Stomach (tissue), 9 donors: ENCODE data around the gene MYO16. TPM values are rescaled to one million over a fixed set of nuclear protein-coding genes. Genes with fewer than 3 reads are reported as not detected.

ENCODE experiments used
- DNase-seq, 2 donors: peaks; one replicate each; pipeline versions ENCODE4 v3.0.0 to v3.0.0-alpha.2; 2013 to 2019
- H3K27ac ChIP-seq, 5 donors: fragments of 200-600 bp in 4 of 5; sonication (generic) in 4 of 5; one replicate each; pipeline ENCODE4 v1.5.1; 2013 to 2019; ENCODE audit warnings: mild to moderate bottlenecking in 1 of 5, moderate library complexity in 1 of 5
- H3K27me3 ChIP-seq, 3 donors: fragments of 200-600 bp; sonication (generic); one replicate each; pipeline ENCODE4 v1.5.1; 2017 to 2019; ENCODE audit warnings: mixed run types in 1 of 3
- H3K36me3 ChIP-seq, 4 donors: fragments of 200-600 bp; sonication (generic); 1 replicate in 3 of 4; 2 replicates in 1 of 4; pipeline ENCODE4 v1.5.1; 2016 to 2019
- H3K4me1 ChIP-seq, 4 donors: fragments of 200-600 bp; sonication (generic); one replicate each; pipeline ENCODE4 v1.5.1; 2016 to 2019
- H3K4me3 ChIP-seq, 4 donors: fragments of 200-600 bp; sonication (generic) in 3 of 4; one replicate each; pipeline ENCODE4 v1.5.1; 2016 to 2019; ENCODE audit warnings: mild to moderate bottlenecking in 1 of 4
- H3K9me3 ChIP-seq, 4 donors: fragments of 200-600 bp; sonication (generic); one replicate each; pipeline ENCODE4 v1.5.1; 2016 to 2019
- EP300 ChIP-seq: sonication (generic); formaldehyde crosslinking; IDR thresholded peaks from one replicate; pipeline ENCODE4 v1.6.1; 2017; ENCODE audit warnings: antibody characterized with exemption
- POLR2A ChIP-seq, 4 donors: fragments of 450-650 bp; IDR thresholded peaks; one replicate each; pipeline ENCODE4 v1.6.1; 2016; ENCODE audit warnings: antibody characterized with exemption in 4 of 4, control low read depth in 2 of 4, mild to moderate bottlenecking in 1 of 4, moderate library complexity in 1 of 4
- POLR2AphosphoS5 ChIP-seq, 3 donors: sonication (generic); formaldehyde crosslinking; IDR thresholded peaks; one replicate each; pipeline ENCODE4 v1.6.1; 2016; ENCODE audit warnings: antibody characterized with exemption in 3 of 3
- WGBS, 5 donors: extraction: QIAGEN DNeasy Blood & Tissue Kit in 3 of 5; methylation state at CpG; one replicate each; pipeline versions ENCODE4 v1.1.5 to v1.1.7; 2013 to 2018; 5-methylcytosine and 5-hydroxymethylcytosine counted together
- intact Hi-C: fragments of 100-400 bp; cut with DNase I; formaldehyde crosslinking; loops from one replicate; pipeline ENCODE4 v1.15.1; 2023; ENCODE audit warnings: low total_unique reads
- polyA plus RNA-seq, 3 donors: library from polyadenylated mRNA; stranded (reverse); fragments of 200-250 nt; gene quantifications; one replicate each; pipeline ENCODE4 v1.2.3, GENCODE V29; 2013
- total RNA-seq, 5 donors: library from RNA; depleted of rRNA; stranded (reverse); fragments of >200 nt; gene quantifications; one replicate each; pipeline versions ENCODE4 v1.1.0 to v1.2.3, GENCODE V29; 2014 to 2016
- TF ChIP-seq, protein P1 (sequence below), 7 experiments: fragments of 450-650 bp in 4 of 7; fragments of 200-600 bp in 3 of 7; sonication (generic) in 3 of 7; IDR thresholded peaks; one replicate each; pipeline ENCODE4 v1.5.1; 2016 to 2019; ENCODE audit warnings: antibody characterized with exemption in 7 of 7, control low read depth in 2 of 7, mild to moderate bottlenecking in 1 of 7
- donor health status: healthy with polysubstance abuse.
- donor health status: Bipolar disorder and iron deficiency.
- donor health status: healthy.

The MYO16 gene
- total and polyA plus RNA-seq, 8 donors: under 0.01 to 1.8 (median 0.15) TPM; not detected in 3

DNA sequence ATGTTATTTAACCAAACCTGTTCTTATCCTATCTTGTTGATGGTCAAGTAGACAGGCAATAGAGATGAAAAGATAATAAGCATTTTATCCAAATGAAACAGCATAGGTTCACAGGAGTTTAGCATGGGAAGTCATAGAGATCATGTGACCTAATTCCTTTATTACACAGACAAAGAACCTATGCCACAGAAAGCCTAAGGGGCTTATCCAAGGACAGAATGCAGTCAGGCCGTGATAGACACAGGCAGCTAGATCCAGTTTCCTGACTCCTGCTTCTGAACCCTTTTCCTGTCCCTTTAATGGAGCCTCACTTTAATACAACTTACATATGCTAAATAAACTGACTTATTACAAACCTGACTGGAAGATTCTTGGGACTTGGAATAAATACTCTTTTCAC is 624.9 kb downstream of the MYO16 start:
- no peak for DNase-seq
- no peak overlapping the region for H3K4me3 ChIP-seq
- H3K27ac ChIP-seq: no peak overlapping the region
- no peaks in the 10 kb centered on the region for H3K4me1 ChIP-seq
- TF ChIP-seq POLR2A (IDR thresholded peaks at IDR 0.05) (no peak), POLR2AphosphoS5 (IDR thresholded peaks at IDR 0.05) (no peak), EP300 (no peak)
- TF ChIP-seq, protein P1, sequence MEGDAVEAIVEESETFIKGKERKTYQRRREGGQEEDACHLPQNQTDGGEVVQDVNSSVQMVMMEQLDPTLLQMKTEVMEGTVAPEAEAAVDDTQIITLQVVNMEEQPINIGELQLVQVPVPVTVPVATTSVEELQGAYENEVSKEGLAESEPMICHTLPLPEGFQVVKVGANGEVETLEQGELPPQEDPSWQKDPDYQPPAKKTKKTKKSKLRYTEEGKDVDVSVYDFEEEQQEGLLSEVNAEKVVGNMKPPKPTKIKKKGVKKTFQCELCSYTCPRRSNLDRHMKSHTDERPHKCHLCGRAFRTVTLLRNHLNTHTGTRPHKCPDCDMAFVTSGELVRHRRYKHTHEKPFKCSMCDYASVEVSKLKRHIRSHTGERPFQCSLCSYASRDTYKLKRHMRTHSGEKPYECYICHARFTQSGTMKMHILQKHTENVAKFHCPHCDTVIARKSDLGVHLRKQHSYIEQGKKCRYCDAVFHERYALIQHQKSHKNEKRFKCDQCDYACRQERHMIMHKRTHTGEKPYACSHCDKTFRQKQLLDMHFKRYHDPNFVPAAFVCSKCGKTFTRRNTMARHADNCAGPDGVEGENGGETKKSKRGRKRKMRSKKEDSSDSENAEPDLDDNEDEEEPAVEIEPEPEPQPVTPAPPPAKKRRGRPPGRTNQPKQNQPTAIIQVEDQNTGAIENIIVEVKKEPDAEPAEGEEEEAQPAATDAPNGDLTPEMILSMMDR (IDR thresholded peaks at IDR 0.05): no peak
- H3K9me3 ChIP-seq: no peaks in the 10 kb centered on the region
- no peaks in the 10 kb centered on the region for H3K36me3 ChIP-seq
- intact Hi-C loops: no loop called here
- WGBS, 5 donors: 44 to 61% (median 54%) methylated on average over 1 of the region's 1 CpG
- no peaks in the 10 kb centered on the region for H3K27me3 ChIP-seq

DNA sequence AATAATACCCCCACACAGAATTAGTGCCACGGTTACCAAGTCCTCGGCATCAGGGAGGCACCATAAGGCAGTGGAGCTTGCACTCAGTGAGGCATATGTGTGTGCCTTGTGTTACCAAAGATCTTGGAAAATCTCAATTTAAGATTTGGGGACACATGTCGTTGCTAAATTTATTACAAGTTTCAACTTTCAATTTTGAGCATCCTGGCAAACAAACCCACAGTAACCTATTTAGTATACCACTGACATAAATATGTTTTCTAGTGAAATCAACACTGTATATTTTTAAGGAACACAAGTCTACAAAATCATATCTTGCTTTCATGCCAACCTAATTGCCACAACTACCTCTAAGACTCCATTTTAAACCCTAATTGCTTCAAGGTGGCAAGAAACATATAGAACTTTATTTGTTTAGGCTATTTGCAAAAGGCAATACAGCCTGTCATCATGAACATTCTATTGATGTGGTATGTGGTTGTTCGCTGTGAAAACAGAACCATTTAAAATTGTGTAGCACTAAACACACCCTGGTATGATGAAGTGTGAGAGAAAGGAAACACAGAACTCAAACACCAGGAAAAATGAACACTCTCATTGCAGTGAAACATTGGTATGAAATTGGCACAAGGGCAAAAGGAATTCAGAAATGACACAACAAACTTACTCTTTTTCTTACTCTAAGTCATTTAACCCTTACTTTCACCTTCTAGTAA is 625.9 kb downstream of the MYO16 start:
- DNase-seq: no peak
- Histone ChIP-seq H3K9me3 (no peaks in the 10 kb centered on the region), H3K27me3 (no peaks in the 10 kb centered on the region), H3K4me1 (no peaks in the 10 kb centered on the region), H3K36me3 (no peaks in the 10 kb centered on the region), H3K4me3 (no peak overlapping the region), H3K27ac (no peak overlapping the region)
- intact Hi-C loops: no loop called here
- WGBS, 5 donors: 85 to 93% (median 87%) methylated on average over 4 of the region's 4 CpGs
- no peak for TF ChIP-seq EP300
- TF ChIP-seq, protein P1 (IDR thresholded peaks at IDR 0.05): no peak
- no peak for TF ChIP-seq POLR2A (IDR thresholded peaks at IDR 0.05)
- TF ChIP-seq POLR2AphosphoS5 (IDR thresholded peaks at IDR 0.05): no peak

DNA sequence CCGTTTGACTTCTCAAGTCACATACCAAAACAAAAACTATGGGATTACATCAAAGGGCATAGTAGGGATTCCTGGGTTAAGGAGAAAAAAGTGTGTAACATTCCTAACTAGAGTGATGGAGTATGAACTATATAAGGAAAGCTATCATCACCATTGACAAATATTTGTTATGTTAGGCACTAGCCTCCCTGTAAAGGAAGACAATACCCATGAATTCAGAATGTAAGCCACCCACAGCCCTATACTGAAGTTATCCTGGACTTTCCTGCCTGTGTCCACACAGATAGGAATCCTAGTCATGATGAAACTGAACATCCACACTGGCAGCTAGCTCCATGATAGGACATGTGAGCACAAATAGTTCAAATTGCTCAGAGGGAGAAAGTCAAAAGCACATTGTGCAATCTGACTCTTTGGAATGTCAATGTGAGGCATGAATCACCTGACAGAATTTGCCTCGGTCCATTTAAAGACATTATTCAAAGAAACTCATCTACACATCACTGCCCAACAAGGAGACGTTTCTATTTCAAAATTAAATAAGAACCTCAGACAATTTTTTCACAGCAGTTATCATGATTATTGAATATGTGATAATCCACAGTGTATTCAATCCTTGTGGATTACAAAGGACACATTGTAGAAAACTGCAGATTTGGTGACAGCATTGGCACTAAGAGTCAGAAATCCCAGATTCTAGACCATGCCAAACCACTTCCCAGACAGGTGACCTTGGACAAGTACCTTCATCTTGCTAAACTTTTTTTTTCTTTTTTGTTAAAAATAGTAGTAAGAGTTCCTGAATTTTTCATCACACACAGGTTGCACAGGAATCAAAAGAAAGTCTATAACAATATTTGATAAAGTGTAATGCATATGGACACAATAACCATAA is 627.7 kb downstream of the MYO16 start:
- DNase-seq: peak in 1 of 2 donors; percentile 9
- H3K4me1 ChIP-seq: no peaks in the 10 kb centered on the region
- no peaks in the 10 kb centered on the region for H3K27me3 ChIP-seq
- no peaks in the 10 kb centered on the region for H3K9me3 ChIP-seq
- TF ChIP-seq EP300 (peak; percentile 22), POLR2AphosphoS5 (IDR thresholded peaks at IDR 0.05) (peak in 1 of 3 donors; percentile 73)
- TF ChIP-seq, protein P1 (IDR thresholded peaks at IDR 0.05): no peak
- no peak overlapping the region for H3K27ac ChIP-seq
- no peak overlapping the region for H3K4me3 ChIP-seq
- intact Hi-C loops: no loop called here
- H3K36me3 ChIP-seq: no peaks in the 10 kb centered on the region
- WGBS, 5 donors: 18 to 24% (median 20%) methylated on average over 3 of the region's 3 CpGs
